Bronchial epithelial cell (primary cell): Measurements from ENCODE around the gene NAGPA. TPM values are rescaled to one million over a fixed set of nuclear protein-coding genes. Genes with fewer than 3 reads are reported as not detected.

Source experiments
- DNase-seq: peaks from one replicate; pipeline ENCODE4 v3.0.0-alpha.2; 2010; ENCODE audit warnings: low read depth
- FAIRE-seq: peaks from 2 replicates; lab custom pipeline; 2011; peaks lifted over from hg19 to GRCh38; lab: Jason Lieb, UNC
- H3K27me3 ChIP-seq: 2 replicates; pipeline ENCODE4 v1.5.1; 2011; ENCODE audit warnings: low read length; ENCODE audit not compliant: control insufficient read depth, insufficient read depth
- H3K36me3 ChIP-seq: 2 replicates; pipeline ENCODE4 v1.5.1; 2011; ENCODE audit warnings: low read length; ENCODE audit not compliant: control insufficient read depth, insufficient read depth
- H3K4me3 ChIP-seq: 2 replicates; pipeline ENCODE4 v1.5.1; 2011; ENCODE audit warnings: mild to moderate bottlenecking, low read depth, low read length, control low read depth
- total RNA-seq: library from RNA; depleted of rRNA; stranded (reverse); fragments of >200 nt; gene quantifications from 2 replicates; pipeline ENCODE4 v1.2.1, GENCODE V29; 2014
- TF ChIP-seq, protein P1 (sequence below): IDR thresholded peaks from 2 replicates; pipeline ENCODE4 v1.5.1; 2011; ENCODE audit warnings: mild to moderate bottlenecking, moderate library complexity, low read length, control low read depth, inconsistent platforms; ENCODE audit not compliant: insufficient read depth, severe bottlenecking

The NAGPA gene
- total RNA-seq, 1 donor from 2014 or later: 9.7 TPM

DNA sequence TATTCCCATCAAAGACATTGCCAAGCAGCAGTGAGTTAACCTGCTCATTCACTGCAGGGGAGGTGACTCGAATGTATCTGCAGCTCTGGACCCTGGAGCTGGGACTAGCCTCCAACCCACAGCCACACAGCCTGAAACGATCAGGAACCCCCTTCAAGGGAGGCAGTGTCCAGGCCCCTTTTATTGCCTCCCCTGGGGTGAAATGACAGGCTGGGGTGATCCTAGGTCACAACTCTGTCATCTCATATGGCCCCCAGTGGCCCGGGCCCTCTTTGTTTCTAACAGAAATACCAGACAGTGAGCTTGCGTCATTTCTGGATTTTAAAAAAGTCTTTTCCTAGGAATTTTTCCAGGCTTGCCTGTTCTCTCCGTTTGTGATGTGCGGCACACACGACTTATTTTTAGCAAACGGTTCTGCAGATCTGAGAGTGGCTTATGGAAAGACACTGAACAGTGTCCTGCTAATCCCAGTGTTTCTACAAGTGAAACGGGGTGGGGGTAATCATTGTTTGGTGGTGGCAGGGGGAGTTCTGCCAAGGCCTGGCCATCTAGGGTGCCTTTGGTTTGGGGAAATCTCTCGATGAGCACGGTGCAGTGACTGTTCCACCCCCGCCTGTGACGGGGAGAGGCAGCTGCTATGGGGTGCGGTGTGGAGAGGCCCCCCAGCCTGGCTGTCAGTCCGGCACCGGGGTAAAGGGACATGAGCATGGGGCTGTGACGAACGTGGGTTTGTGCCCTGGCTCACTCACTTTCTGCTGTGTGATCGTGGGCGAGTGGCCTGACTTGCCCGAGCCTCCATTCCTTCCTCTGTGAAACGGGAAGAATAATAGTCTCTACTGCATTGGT lies 27.2 kb downstream of the NAGPA start:
- Histone ChIP-seq H3K27me3 (peaks cover 4% of the 10 kb centered on the region), H3K4me3 (no peak overlapping the region), H3K36me3 (no peaks in the 10 kb centered on the region)
- no peak for FAIRE-seq
- no peak for DNase-seq
- TF ChIP-seq, protein P1, sequence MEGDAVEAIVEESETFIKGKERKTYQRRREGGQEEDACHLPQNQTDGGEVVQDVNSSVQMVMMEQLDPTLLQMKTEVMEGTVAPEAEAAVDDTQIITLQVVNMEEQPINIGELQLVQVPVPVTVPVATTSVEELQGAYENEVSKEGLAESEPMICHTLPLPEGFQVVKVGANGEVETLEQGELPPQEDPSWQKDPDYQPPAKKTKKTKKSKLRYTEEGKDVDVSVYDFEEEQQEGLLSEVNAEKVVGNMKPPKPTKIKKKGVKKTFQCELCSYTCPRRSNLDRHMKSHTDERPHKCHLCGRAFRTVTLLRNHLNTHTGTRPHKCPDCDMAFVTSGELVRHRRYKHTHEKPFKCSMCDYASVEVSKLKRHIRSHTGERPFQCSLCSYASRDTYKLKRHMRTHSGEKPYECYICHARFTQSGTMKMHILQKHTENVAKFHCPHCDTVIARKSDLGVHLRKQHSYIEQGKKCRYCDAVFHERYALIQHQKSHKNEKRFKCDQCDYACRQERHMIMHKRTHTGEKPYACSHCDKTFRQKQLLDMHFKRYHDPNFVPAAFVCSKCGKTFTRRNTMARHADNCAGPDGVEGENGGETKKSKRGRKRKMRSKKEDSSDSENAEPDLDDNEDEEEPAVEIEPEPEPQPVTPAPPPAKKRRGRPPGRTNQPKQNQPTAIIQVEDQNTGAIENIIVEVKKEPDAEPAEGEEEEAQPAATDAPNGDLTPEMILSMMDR: no peak

- DNase-seq (no peak), FAIRE-seq (no peak)
- H3K27me3 ChIP-seq: peaks cover 3% of the 10 kb centered on the region
Measured at GRCh38 chr16:5005916-5006315, 27.8 kb downstream of the NAGPA start.

GRCh38 chr16:5004311-5004710 lies 29.4 kb downstream of the NAGPA start:
- DNase-seq: no peak
- Histone ChIP-seq H3K4me3 (no peak overlapping the region), H3K27me3 (no peaks in the 10 kb centered on the region), H3K36me3 (no peaks in the 10 kb centered on the region)
- no peak for FAIRE-seq
- TF ChIP-seq, protein P1: no peak

More at GRCh38 chr16:5005916-5006315, 27.8 kb downstream of the NAGPA start:
- no peak overlapping the region for H3K4me3 ChIP-seq
- H3K36me3 ChIP-seq: no peaks in the 10 kb centered on the region
- TF ChIP-seq, protein P1: no peak

DNA sequence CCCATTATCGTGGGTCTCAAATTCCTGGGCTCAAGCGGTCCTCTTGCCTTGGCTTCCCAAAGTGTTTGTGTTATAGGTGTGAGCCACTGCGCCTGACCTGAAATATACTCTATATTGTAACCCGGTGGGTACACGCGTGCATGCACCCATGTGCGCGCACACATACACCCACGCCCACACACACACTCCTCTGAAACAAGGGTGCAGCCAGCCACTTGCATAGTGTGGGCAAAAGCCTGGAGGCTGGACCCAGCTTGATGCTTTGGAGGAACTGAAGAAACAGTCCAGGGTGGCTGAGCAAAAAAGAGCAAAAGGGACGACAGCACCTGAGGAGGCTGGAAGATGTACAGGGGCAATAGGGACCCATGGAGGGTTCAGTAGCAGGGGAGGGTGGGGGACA lies 29.9 kb downstream of the NAGPA start:
- Histone ChIP-seq H3K36me3 (no peaks in the 10 kb centered on the region), H3K4me3 (no peak overlapping the region)
- FAIRE-seq: no peak

GRCh38 chr16:5003211-5003610 lies 30.5 kb downstream of the NAGPA start:
- Histone ChIP-seq H3K36me3 (no peaks in the 10 kb centered on the region), H3K4me3 (no peak overlapping the region), H3K27me3 (no peaks in the 10 kb centered on the region)
- no peak for DNase-seq
- no peak for FAIRE-seq
- TF ChIP-seq, protein P1: no peak

More for the DNA sequence above, 29.9 kb downstream of the NAGPA start:
- no peak for DNase-seq
- TF ChIP-seq, protein P1: no peak
- H3K27me3 ChIP-seq: no peaks in the 10 kb centered on the region
